HG03108 (cell line): ENCODE results near the gene TMX1.

Experiments
- ATAC-seq: cut with Tn5 transposase; IDR thresholded peaks from one replicate; pipeline ENCODE4 v1.9.1; 2021; ENCODE audit warnings: moderate library complexity; ENCODE audit not compliant: unreplicated experiment

Gene TMX1

DNA sequence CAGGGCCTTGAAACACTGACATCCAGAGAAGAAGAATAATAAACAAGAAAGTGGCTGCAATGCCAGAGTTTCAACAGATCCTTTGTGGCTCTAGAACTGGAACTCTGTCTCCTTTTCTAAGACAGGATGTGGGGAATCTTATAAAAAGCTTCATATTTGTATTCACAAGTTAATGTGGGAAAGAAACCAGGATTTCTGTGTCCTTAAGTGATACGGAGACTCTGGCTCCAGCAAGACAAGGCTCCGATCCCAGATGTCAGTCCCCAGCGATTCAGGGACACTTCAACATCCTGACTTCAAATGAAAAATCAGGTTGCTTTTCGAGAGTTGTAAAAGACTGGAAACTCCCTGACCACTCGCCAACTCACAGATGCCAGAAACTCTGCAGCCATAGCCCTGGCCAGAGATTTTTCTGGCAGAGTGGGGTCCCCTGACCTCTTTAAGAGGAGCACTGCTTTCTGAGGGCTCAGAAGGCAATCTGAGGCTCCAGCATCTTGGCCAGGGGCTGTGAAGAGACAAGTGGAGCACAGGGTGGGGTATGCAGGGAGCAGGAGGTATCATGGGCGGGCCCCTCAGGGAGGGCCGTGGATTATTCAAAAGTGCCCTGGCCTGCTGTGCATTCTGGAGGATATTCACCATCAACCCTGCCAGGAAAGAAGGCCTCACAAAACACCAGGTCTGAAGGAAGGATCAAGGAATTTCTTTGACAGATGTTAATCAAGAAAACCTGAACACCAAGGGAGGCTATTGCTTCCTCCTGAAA, 53.3 kb downstream of the TMX1 start:
- no peak for ATAC-seq

DNA sequence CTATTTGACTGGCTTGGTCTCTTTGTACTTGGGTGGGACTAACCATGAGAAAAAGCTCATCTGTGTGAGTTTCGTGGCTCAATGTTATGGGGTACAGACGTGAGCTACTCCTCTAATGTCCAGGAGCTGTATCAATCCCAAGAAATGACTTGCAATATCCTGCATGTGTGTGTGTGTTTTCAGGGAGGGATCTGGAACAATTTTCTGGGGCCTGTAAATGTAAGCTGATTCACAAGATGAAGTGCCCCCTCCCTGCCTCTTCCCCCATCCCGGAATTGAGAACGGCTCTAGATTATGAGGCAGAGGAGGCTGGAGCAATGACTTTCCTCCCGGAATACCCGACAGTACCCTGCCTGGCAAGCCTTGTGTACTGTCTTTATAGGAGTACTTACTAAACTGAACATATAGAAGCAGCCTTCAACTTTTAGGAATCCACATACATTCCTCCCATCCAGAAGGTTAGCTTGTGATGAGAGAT, 53.9 kb downstream of the TMX1 start:
- no peak for ATAC-seq

DNA sequence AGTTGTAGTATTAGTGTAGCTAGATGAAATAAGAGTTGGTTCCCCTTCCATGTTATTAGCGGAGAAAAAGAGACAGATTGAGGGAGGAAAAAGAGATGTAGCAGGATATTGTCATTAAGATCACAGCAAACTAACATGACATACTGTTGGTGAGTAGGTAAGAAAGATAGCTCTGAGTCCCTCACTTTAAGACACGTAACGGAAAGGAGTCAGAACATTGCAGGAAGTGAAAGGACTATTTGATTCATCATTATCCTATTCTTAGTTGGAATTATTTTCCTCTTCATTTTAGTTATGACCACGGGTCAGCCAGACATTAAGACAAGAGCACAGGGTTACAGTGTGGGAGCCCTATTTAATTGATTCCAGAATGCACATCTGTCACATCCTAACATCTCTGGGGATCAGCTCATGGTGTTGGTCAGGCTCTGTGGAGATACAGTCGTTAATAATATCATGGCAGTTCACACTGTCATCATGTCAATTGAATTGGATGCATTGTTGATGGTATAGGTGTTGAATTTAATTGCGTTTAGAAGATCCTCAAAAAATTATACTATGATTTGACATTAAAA, 55.0 kb downstream of the TMX1 start:
- no peak for ATAC-seq

DNA sequence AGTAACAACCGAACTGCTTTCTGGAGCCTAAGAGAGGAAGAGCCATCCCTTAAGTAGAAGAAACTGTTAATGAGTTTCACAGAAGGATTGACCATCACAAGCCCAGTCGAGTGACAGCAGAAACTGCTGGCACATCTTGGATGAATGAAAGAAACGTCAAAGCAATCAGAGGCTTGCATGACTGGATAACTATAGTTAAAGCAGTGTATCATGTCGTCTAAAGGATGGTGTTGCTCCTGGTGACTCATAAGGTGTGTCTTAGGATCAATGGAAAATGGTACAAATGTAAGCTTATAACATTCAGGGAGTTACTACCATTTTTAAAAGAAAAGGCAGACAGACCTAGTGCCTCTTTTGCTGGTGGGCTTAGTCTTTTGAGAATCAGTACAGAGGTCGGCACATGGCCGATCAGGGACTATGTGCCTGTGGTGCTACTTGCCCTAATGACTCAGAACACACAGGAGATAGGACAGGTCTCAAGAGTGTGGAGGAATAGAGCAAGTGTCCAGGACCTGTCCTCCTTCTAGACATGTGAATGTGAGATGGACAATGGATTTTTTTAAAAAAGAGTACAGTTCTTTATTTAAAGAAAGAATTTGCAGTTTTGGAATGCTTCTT, 55.7 kb downstream of the TMX1 start:
- no peak for ATAC-seq

DNA sequence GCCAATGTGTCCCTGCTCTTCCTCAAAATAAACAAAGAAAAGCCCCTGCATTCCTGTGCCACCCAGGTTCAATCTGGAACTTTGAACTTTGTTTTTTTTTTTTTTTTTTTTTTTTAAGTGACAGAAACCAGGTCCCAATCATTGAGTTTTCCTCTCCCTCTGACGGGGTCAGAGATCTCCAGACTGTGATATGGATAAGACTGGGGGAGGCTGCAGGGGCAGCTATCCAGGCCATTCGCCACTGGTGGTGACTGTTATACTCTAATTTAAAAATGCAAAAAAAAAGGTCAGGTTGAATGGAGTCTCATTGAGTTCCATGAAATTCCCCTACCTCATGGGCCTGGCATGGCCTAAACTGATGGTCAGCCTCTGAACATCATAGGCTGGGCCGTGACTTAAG, 57.0 kb downstream of the TMX1 start:
- no peak for ATAC-seq

DNA sequence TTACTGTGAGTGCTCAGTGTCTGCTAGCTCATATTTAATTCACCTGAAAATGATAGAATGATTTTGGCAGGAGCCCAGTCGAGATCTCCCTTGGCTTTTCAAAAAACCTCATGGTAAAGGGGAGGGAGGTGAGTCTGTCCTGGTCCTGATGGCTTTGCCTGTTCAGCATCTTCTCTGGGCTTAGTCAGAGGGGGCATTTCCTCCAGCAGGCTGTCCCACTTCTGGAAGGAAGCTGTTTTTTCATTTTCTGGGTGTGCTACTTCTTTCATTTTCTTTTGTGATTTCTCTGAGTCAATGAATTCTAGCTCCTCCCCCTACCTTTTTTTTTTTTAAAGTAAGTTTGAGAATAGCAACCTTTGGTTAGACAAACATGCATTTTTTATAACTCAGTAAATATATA, 58.8 kb downstream of the TMX1 start:
- no peak for ATAC-seq

DNA sequence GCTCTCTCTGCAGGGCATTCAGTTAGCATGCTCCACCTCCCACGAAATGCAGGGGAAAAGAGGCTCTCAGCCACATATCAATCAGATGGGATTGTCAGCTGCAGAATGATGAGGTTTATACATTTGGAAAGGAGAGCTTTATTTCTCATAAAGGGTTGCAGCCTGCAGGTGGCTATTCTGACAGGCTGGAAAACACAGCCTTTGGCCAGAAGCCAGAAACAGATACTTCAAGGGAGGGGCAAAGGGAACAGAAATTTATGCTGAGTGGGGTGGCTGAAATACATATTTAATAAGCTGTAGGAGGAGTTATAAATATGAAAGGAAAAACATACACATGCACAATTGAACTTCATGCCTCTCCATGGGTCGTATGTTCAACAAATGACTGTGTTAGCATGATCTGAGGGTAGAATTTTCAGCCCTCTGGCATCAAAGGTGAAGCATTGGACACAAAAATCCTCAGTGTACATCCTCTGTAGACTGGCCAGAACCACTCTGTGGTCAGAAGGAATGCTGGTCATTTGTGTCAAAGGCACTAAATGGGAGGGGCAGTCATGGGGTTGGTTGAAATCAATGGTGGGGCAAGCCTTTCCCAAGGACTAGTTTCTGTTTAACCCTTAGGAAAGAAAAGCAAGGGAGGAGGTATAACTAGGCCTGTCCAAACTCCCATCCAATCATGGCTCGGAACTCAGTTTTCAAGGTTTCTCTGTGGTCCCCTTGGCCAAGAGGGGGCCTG, 62.4 kb downstream of the TMX1 start:
- ATAC-seq: no peak

DNA sequence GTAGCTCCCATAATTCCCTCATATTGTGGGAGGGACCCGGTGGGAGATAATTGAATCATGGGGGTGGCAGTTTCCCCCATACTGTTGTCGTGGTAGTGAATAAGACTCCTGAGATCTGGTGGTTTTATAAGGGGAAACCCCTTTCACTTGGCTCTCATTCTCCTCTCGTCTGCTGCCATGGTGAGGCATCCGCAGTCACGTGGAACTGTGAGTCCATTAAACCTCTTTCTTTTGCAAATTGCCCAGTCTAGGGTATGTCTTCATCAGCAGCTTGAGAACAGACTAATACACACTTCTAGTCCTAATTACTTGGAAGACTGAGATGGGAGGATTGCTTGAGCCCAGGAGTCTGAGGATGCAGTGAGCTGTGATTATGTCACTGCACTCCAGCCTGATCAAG, 64.4 kb downstream of the TMX1 start:
- ATAC-seq: no peak

DNA sequence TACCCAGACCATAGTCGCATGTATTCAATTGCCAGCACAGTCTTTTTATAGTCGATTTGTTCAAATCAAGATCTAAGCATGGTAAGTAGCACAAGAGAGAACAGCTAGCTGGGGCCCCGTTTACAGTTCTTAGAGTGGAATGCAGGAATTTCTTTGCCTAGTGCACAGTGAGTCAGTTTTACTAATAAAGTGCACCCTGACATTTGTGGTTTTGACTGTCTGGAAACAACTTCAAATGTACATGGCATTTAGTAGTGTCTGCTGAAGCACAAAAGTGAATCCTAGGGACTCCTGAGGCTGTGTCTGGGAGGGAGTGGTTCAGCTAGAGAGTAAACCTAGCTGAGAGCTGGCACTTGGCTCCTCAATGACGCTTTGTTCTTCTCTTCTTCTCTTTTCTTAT, 64.9 kb downstream of the TMX1 start:
- ATAC-seq: no peak

DNA sequence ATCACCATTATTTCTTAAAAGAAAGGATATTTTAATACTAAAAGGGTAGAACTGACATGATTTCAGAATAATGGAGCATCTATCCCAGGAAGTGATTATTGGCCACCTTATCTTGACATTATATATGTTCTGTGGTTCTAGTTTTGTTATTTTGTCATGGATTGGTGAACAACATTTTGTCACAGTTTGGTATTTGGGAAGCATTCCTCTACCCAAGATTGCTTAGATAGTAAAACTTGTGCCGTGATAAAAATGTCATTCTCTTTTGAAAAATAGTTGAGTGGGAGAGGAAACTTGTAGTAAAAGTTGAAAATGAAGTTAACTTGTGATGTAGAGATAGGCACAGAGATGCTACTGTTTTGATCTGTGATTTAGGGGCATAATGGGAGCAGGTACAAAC, 65.7 kb downstream of the TMX1 start:
- ATAC-seq: no peak
